Measurements from ENCODE around the gene LCN10. TPM values are rescaled to one million over a fixed set of nuclear protein-coding genes. Genes with fewer than 3 reads are reported as not detected.

The LCN10 gene
- total and polyA plus RNA-seq, 2 of the 13 experiments (the other 11 are each of a cell fraction or from before 2014, with no cell fraction given) = 0.53 to 0.61 TPM

DNA sequence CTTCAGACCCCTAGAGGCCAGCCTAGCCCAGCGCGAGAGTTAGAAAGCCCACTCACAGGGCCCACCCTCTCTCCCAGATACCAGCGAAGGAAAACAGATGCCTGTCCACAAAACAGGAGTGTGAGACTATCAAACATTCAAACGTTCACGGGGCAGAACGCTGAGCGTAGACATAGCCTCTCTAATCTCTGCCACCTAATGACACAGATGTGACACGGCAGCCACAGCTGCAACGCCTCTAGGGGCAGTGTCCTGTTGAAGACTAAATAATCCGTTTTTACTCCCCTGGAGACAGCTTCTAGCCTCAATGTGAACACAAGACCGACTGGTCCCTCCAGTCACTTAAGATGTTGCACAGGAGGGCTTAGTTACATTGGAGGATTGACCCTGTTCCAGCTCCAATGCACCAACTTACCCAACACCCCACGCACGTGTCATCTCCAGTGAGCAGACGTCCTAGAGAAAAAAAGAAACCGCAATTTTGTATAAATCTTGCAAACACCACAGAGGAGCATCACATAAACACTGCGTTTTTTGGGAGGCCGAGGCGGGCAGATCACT is 16.0 kb downstream of the LCN10 start:
- BruUV-seq (replicated peaks) = no TSS peak
- DNase-seq (ENCODE audit: low spot score) = peak; percentile 67
- peak overlapping the region; percentile 64 for H3K27ac ChIP-seq (ENCODE audit: extremely low read length, insufficient read depth, low read length)
- no peaks in the 10 kb centered on the region for H3K9me3 ChIP-seq (ENCODE audit: low read length)
- in situ Hi-C loops (cut with HindIII; ENCODE audit: extremely low pct_ligation_motif_present, low pct_unique_long_range_greater_than_20kb) = no loop called here
- peak overlapping the region; percentile 90 for H3K9ac ChIP-seq (ENCODE audit: insufficient read depth, low read depth, low read length)
- peak; percentile 12 for ATAC-seq
- no peak overlapping the region for H2AFZ ChIP-seq (ENCODE audit: low read length)
- peak overlapping the region; percentile 97 for H3K4me2 ChIP-seq (ENCODE audit: low read depth, low read length)
- no peaks in the 10 kb centered on the region; a peak in 1 of 5 replicates for H3K27me3 ChIP-seq (ENCODE audit: control insufficient read depth in 1 of 2, insufficient read depth in 2 of 2, low read length in 2 of 2)
- 6% methylated on average over 9 of the region's 18 CpGs for WGBS (ENCODE audit: low lambda C conversion rate)
- POLR2A ChIA-PET = interaction anchor here (0.7 to 3.6 kb wide), 6 partner anchors 9 to 55 kb away, joined by 3 to 30 read pairs (median 12); partner anchors contain the start of gene LCN10
- intact Hi-C loops (cut with micrococcal nuclease; ENCODE audit: unreplicated experiment) = no loop called here
- peaks cover 10 to 20% of the 10 kb centered on the region in 2 experiments; a peak in 4 of 5 replicates for H3K36me3 ChIP-seq (replicated peaks in 1 of 2; ENCODE audit: control insufficient read depth in 1 of 2, insufficient read depth in 2 of 2, low read length in 2 of 2)
- H3K79me2 ChIP-seq (ENCODE audit: insufficient read depth, low read length) = peaks cover 31% of the 10 kb centered on the region
- peaks cover 56% of the 10 kb centered on the region for H3K4me1 ChIP-seq (ENCODE audit: insufficient read depth, low read length)
- peaks cover 52% of the 10 kb centered on the region for H4K20me1 ChIP-seq (ENCODE audit: insufficient read depth, low read length)
- CTCF ChIA-PET (ENCODE audit: low intra/inter-chr PET ratio, low total read pairs) = no interaction called here
- peak overlapping the region; percentile 75 to 89 (median 89) for H3K4me3 ChIP-seq (replicated peaks in 1 of 3; ENCODE audit: insufficient read depth in 1 of 3, low read depth in 2 of 3, low read length in 3 of 3)
- peak; percentile 72 for FAIRE-seq
- TF ChIP-seq KAT7 (CRISPR knock-in tag; IDR thresholded peaks at IDR 0.05; ENCODE audit: borderline replicate concordance) (0 out of 2 replicates have a peak, but pooled peaks have one; percentile 37), ZNF770 (CRISPR knock-in tag; IDR thresholded peaks at IDR 0.05) (no peak), HMGXB4 (CRISPR knock-in tag; IDR thresholded peaks at IDR 0.05; ENCODE audit: borderline replicate concordance in 1 of 2, low read depth in 1 of 2) (peak; percentile 67 to 73; a peak in 2 of 4 replicates), ZFP91 (CRISPR knock-in tag; IDR thresholded peaks at IDR 0.05; ENCODE audit: borderline replicate concordance) (0 out of 2 replicates have a peak, but pooled peaks have one; percentile 1), U2AF1 (optimal IDR thresholded peaks at IDR 0.05; ENCODE audit: low read depth, low read length) (peak; percentile 55), ZNF687 (CRISPR knock-in tag; IDR thresholded peaks at IDR 0.05) (0 out of 2 replicates have a peak, but pooled peaks have one; percentile 7), ZFX (CRISPR knock-in tag; IDR thresholded peaks at IDR 0.05; ENCODE audit: low read depth) (peak; percentile 24; the same call in 1 of the 2 replicates), ZSCAN29 (CRISPR knock-in tag; conservative IDR thresholded peaks at IDR 0.05) (peak; percentile 98), RARA (CRISPR knock-in tag; IDR thresholded peaks at IDR 0.05) (no peak), NFE2L2 (IDR thresholded peaks at IDR 0.05; ENCODE audit: low read length) (no peak)
